Ureter (tissue), 1 donor: ENCODE results near the gene OR51I2. TPM values are rescaled to one million over a fixed set of nuclear protein-coding genes. Genes with fewer than 3 reads are reported as not detected.

ENCODE experiments used
- total RNA-seq: library from RNA; stranded (reverse); gene quantifications from one replicate; pipeline ENCODE4 v1.2.4, GENCODE V29; 2023
- donor health status: DM: yes; HTN: yes; CAD: no.

OR51I2 gene
- total RNA-seq, 1 donor from 2014 or later = not detected

Other genes starting within 250 kb of the OR51I2 start
- gene OR51V1, start 248.6 kb upstream of the OR51I2 start, total RNA-seq = not detected
- gene HBB, start 222.3 kb upstream of the OR51I2 start, total RNA-seq = 144 TPM
- 0.75 TPM for gene HBD, start 214.8 kb upstream of the OR51I2 start, total RNA-seq
- not detected for gene HBG1, start 199.5 kb upstream of the OR51I2 start, total RNA-seq
- gene HBG2, start 194.5 kb upstream of the OR51I2 start, total RNA-seq = not detected
- not detected for gene HBE1, start 179.4 kb upstream of the OR51I2 start, total RNA-seq
- 0.42 TPM for gene OR51B4, start 147.4 kb upstream of the OR51I2 start, total RNA-seq
- not detected for gene OR51B2, start 125.0 kb upstream of the OR51I2 start, total RNA-seq
- gene OR51B5, start 105.8 kb upstream of the OR51I2 start, total RNA-seq = 0.99 TPM
- gene OR51B6, start 97.8 kb upstream of the OR51I2 start, total RNA-seq = not detected
- not detected for gene OR51M1, start 65.5 kb upstream of the OR51I2 start, total RNA-seq
- not detected for gene OR51Q1, start 27.2 kb upstream of the OR51I2 start, total RNA-seq
- gene OR51I1, start 7.8 kb upstream of the OR51I2 start, total RNA-seq = 0.70 TPM
- gene OR52D1, start 39.4 kb downstream of the OR51I2 start, total RNA-seq = not detected
- gene UBQLN3, start 60.6 kb downstream of the OR51I2 start, total RNA-seq = 0.70 TPM
- gene UBQLNL, start 67.4 kb downstream of the OR51I2 start, total RNA-seq = 1.4 TPM
- gene OR52H1, start 99.2 kb downstream of the OR51I2 start, total RNA-seq = 0.73 TPM
- not detected for gene OR52B6, start 131.6 kb downstream of the OR51I2 start, total RNA-seq
- 13.5 TPM for gene TRIM6, start 147.3 kb downstream of the OR51I2 start, total RNA-seq
- gene TRIM34, start 175.7 kb downstream of the OR51I2 start, total RNA-seq = 9.1 TPM
- gene TRIM5, start 235.8 kb downstream of the OR51I2 start, total RNA-seq = 34.5 TPM
- gene TRIM22, start 240.5 kb downstream of the OR51I2 start, total RNA-seq = 86.6 TPM